Activated T-helper 2 cell treated with anti-CD3 and anti-CD28 coated beads, Interferon-gamma antibody, Interleukin-2, Interleukin-4, amounts not matched to agents 10 μg/mL and 5 μg/mL and 100 μg/mL, durations not matched to agents 14 hours and 24 hours and 36 hours (primary cell): Measurements from ENCODE around the gene SLC6A11. TPM values are rescaled to one million over a fixed set of nuclear protein-coding genes. Genes with fewer than 3 reads are reported as not detected.

ENCODE experiments used
- DNase-seq: peaks from one replicate; pipeline ENCODE4 v3.0.0; 2021; ENCODE audit warnings: low spot score
- H3K27ac Mint-ChIP-seq: one replicate; pipeline ENCODE4 v1.8.0; 2021; ENCODE audit warnings: mixed read lengths
- H3K27me3 Mint-ChIP-seq: one replicate; pipeline ENCODE4 v1.8.0; 2021; ENCODE audit warnings: low read depth, mixed read lengths
- H3K36me3 Mint-ChIP-seq: one replicate; pipeline ENCODE4 v1.8.0; 2021; ENCODE audit warnings: low read depth, mixed read lengths
- H3K4me1 Mint-ChIP-seq: one replicate; pipeline ENCODE4 v1.8.0; 2021; ENCODE audit warnings: low read depth, mixed read lengths
- H3K4me3 Mint-ChIP-seq: one replicate; pipeline ENCODE4 v1.8.0; 2021; ENCODE audit warnings: low read depth, mild to moderate bottlenecking, moderate library complexity, mixed read lengths
- H3K9me3 Mint-ChIP-seq: one replicate; pipeline ENCODE4 v1.8.0; 2021; ENCODE audit warnings: mixed read lengths
- intact Hi-C: fragments of 100-400 bp; cut with micrococcal nuclease; formaldehyde crosslinking; loops from one replicate; pipeline ENCODE4 v1.15.1; 2023
- total RNA-seq: library from RNA; stranded (reverse); gene quantifications from 2 replicates; pipeline ENCODE4 v1.2.3, GENCODE V29; 2022

Gene SLC6A11
- total RNA-seq, 1 donor from 2014 or later, result not detected

GRCh38 chr3:10950476-10951294 is 134.7 kb downstream of the SLC6A11 start:
- Mint-ChIP-seq H3K9me3 (no peaks in the 10 kb centered on the region), H3K27ac (no peak overlapping the region)
- intact Hi-C loops, result no loop called here

GRCh38 chr3:10951295-10951926 is 135.4 kb downstream of the SLC6A11 start:
- no peak overlapping the region for H3K27ac Mint-ChIP-seq
- no peaks in the 10 kb centered on the region for H3K36me3 Mint-ChIP-seq
- DNase-seq, result no peak
- intact Hi-C loops, result no loop called here
- no peak overlapping the region for H3K4me3 Mint-ChIP-seq
- H3K27me3 Mint-ChIP-seq, result no peaks in the 10 kb centered on the region
- no peaks in the 10 kb centered on the region for H3K9me3 Mint-ChIP-seq
- no peaks in the 10 kb centered on the region for H3K4me1 Mint-ChIP-seq

More at GRCh38 chr3:10950476-10951294, 134.7 kb downstream of the SLC6A11 start:
- Mint-ChIP-seq H3K27me3 (no peaks in the 10 kb centered on the region), H3K36me3 (no peaks in the 10 kb centered on the region), H3K4me3 (no peak overlapping the region), H3K4me1 (no peaks in the 10 kb centered on the region)
- DNase-seq, result no peak

GRCh38 chr3:10952525-10952924 is 136.5 kb downstream of the SLC6A11 start:
- Mint-ChIP-seq H3K27me3 (no peaks in the 10 kb centered on the region), H3K4me3 (no peak overlapping the region), H3K27ac (no peak overlapping the region), H3K9me3 (no peaks in the 10 kb centered on the region), H3K36me3 (no peaks in the 10 kb centered on the region), H3K4me1 (no peaks in the 10 kb centered on the region)
- DNase-seq, result no peak
- intact Hi-C loops, result no loop called here

- intact Hi-C loops, result no loop called here
- no peaks in the 10 kb centered on the region for H3K9me3 Mint-ChIP-seq
Observed at GRCh38 chr3:10954740-10955139, 138.7 kb downstream of the SLC6A11 start.

GRCh38 chr3:10955711-10956453 is 139.9 kb downstream of the SLC6A11 start:
- Mint-ChIP-seq H3K27me3 (no peaks in the 10 kb centered on the region), H3K4me3 (no peak overlapping the region), H3K9me3 (no peaks in the 10 kb centered on the region), H3K27ac (no peak overlapping the region), H3K4me1 (no peaks in the 10 kb centered on the region), H3K36me3 (no peaks in the 10 kb centered on the region)
- DNase-seq, result no peak
- intact Hi-C loops, result no loop called here

More at GRCh38 chr3:10954740-10955139, 138.7 kb downstream of the SLC6A11 start:
- no peak for DNase-seq
- H3K4me3 Mint-ChIP-seq, result no peak overlapping the region
- no peaks in the 10 kb centered on the region for H3K36me3 Mint-ChIP-seq
- H3K27ac Mint-ChIP-seq, result no peak overlapping the region
- H3K27me3 Mint-ChIP-seq, result no peaks in the 10 kb centered on the region
- no peaks in the 10 kb centered on the region for H3K4me1 Mint-ChIP-seq

GRCh38 chr3:10956531-10956930 is 140.5 kb downstream of the SLC6A11 start:
- Mint-ChIP-seq H3K27ac (no peak overlapping the region), H3K4me3 (no peak overlapping the region), H3K27me3 (no peaks in the 10 kb centered on the region), H3K4me1 (no peaks in the 10 kb centered on the region), H3K9me3 (no peaks in the 10 kb centered on the region), H3K36me3 (no peaks in the 10 kb centered on the region)
- no peak for DNase-seq
- intact Hi-C loops, result no loop called here

- H3K27me3 Mint-ChIP-seq, result no peaks in the 10 kb centered on the region
- intact Hi-C loops, result no loop called here
- no peaks in the 10 kb centered on the region for H3K4me1 Mint-ChIP-seq
- H3K27ac Mint-ChIP-seq, result no peak overlapping the region
- no peaks in the 10 kb centered on the region for H3K36me3 Mint-ChIP-seq
- no peaks in the 10 kb centered on the region for H3K9me3 Mint-ChIP-seq
- H3K4me3 Mint-ChIP-seq, result no peak overlapping the region
- no peak for DNase-seq
Observed at GRCh38 chr3:10956986-10957385, 141.0 kb downstream of the SLC6A11 start.

- intact Hi-C loops, result no loop called here
- H3K4me1 Mint-ChIP-seq, result no peaks in the 10 kb centered on the region
- no peak overlapping the region for H3K27ac Mint-ChIP-seq
Observed at GRCh38 chr3:10957976-10958749, 142.1 kb downstream of the SLC6A11 start.

GRCh38 chr3:10960255-10960654 is 144.2 kb downstream of the SLC6A11 start:
- H3K4me3 Mint-ChIP-seq, result no peak overlapping the region
- no peak for DNase-seq
- no peak overlapping the region for H3K27ac Mint-ChIP-seq
- no peaks in the 10 kb centered on the region for H3K27me3 Mint-ChIP-seq
- H3K36me3 Mint-ChIP-seq, result no peaks in the 10 kb centered on the region
- H3K9me3 Mint-ChIP-seq, result no peaks in the 10 kb centered on the region
- no peaks in the 10 kb centered on the region for H3K4me1 Mint-ChIP-seq
- intact Hi-C loops, result no loop called here

More at GRCh38 chr3:10957976-10958749, 142.1 kb downstream of the SLC6A11 start:
- Mint-ChIP-seq H3K36me3 (no peaks in the 10 kb centered on the region), H3K4me3 (no peak overlapping the region), H3K9me3 (no peaks in the 10 kb centered on the region), H3K27me3 (no peaks in the 10 kb centered on the region)
- DNase-seq, result no peak

- no peaks in the 10 kb centered on the region for H3K4me1 Mint-ChIP-seq
- no peak for DNase-seq
- no peaks in the 10 kb centered on the region for H3K9me3 Mint-ChIP-seq
- no peaks in the 10 kb centered on the region for H3K36me3 Mint-ChIP-seq
- H3K27me3 Mint-ChIP-seq, result no peaks in the 10 kb centered on the region
- no peak overlapping the region for H3K4me3 Mint-ChIP-seq
- intact Hi-C loops, result no loop called here
- no peak overlapping the region for H3K27ac Mint-ChIP-seq
Observed at GRCh38 chr3:10961921-10962320, 145.9 kb downstream of the SLC6A11 start.

GRCh38 chr3:10962481-10963036 is 146.5 kb downstream of the SLC6A11 start:
- Mint-ChIP-seq H3K27ac (no peak overlapping the region), H3K9me3 (no peaks in the 10 kb centered on the region), H3K4me1 (no peaks in the 10 kb centered on the region), H3K4me3 (no peak overlapping the region), H3K36me3 (no peaks in the 10 kb centered on the region), H3K27me3 (no peaks in the 10 kb centered on the region)
- intact Hi-C loops, result no loop called here
- DNase-seq, result no peak

GRCh38 chr3:10964537-10965167 is 148.6 kb downstream of the SLC6A11 start:
- no peak overlapping the region for H3K4me3 Mint-ChIP-seq
- H3K27ac Mint-ChIP-seq, result no peak overlapping the region
- H3K36me3 Mint-ChIP-seq, result no peaks in the 10 kb centered on the region
- no peaks in the 10 kb centered on the region for H3K27me3 Mint-ChIP-seq
- DNase-seq, result no peak
- intact Hi-C loops, result no loop called here
- H3K4me1 Mint-ChIP-seq, result no peaks in the 10 kb centered on the region
- no peaks in the 10 kb centered on the region for H3K9me3 Mint-ChIP-seq
